Lung (tissue), 12 donors: ENCODE measurements around the gene MAPK8IP3. TPM values are rescaled to one million over a fixed set of nuclear protein-coding genes. Genes with fewer than 3 reads are reported as not detected.

Experiments used
- ATAC-seq: fragments of 200-7000 bp; cut with Tn5 transposase; one replicate; pipeline ENCODE4 v1.9.1; 2020; ENCODE audit warnings: moderate number of reproducible peaks; ENCODE audit not compliant: insufficient read depth, low FRiP score
- DNase-seq, 3 donors: peaks; one replicate each; pipeline ENCODE4 v3.0.0-alpha.2; 2013 to 2017
- H3K27ac ChIP-seq, 2 donors: one replicate each; pipeline ENCODE4 v1.5.1; 2013; ENCODE audit warnings: mild to moderate bottlenecking in 2 of 2, moderate library complexity in 2 of 2, control low read depth in 1 of 2, inconsistent platforms in 1 of 2, low read depth in 1 of 2, low read length in 1 of 2
- H3K27me3 ChIP-seq, 3 donors: one replicate each; pipeline ENCODE4 v1.5.1; 2013; ENCODE audit warnings: low read length in 2 of 3; ENCODE audit not compliant: control insufficient read depth in 3 of 3, insufficient read depth in 3 of 3
- H3K36me3 ChIP-seq, 4 donors: one replicate each; pipeline ENCODE4 v1.5.1; 2013; ENCODE audit warnings: low read length in 4 of 4, mild to moderate bottlenecking in 1 of 4, moderate library complexity in 1 of 4; ENCODE audit not compliant: control insufficient read depth in 4 of 4, insufficient read depth in 4 of 4
- H3K4me1 ChIP-seq, 5 donors: one replicate each; pipeline ENCODE4 v1.5.1; 2013; ENCODE audit warnings: low read length in 5 of 5, mild to moderate bottlenecking in 2 of 5, moderate library complexity in 1 of 5; ENCODE audit not compliant: control insufficient read depth in 5 of 5, insufficient read depth in 5 of 5
- H3K4me3 ChIP-seq: one replicate; pipeline ENCODE4 v1.5.1; 2013; ENCODE audit warnings: mild to moderate bottlenecking, control low read depth, moderate library complexity
- H3K9ac ChIP-seq, 2 donors: one replicate each; pipeline ENCODE4 v1.5.1; 2013; ENCODE audit warnings: low read length in 2 of 2, control low read depth in 1 of 2; ENCODE audit not compliant: insufficient read depth in 1 of 2
- H3K9me3 ChIP-seq, 4 donors: one replicate each; pipeline ENCODE4 v1.5.1; 2013; ENCODE audit warnings: low read length in 3 of 4, mild to moderate bottlenecking in 1 of 4, moderate library complexity in 1 of 4; ENCODE audit not compliant: control insufficient read depth in 4 of 4, insufficient read depth in 3 of 4
- WGBS, 2 donors: extraction: QIAGEN DNeasy Blood & Tissue Kit; methylation state at CpG; one replicate each; pipeline ENCODE4 v1.1.7; 2013; 5-methylcytosine and 5-hydroxymethylcytosine counted together
- polyA plus RNA-seq, 2 donors: library from polyadenylated mRNA; stranded (reverse); fragments of 200-250 nt; gene quantifications; one replicate each; pipeline ENCODE4 v1.2.1, GENCODE V29; 2013
- total RNA-seq, 2 donors: library from RNA; depleted of rRNA in 1 of 2; stranded (reverse); fragments of >200 nt in 1 of 2; gene quantifications; one replicate each; pipeline ENCODE4 v1.2.1, GENCODE V29; 2014 to 2021
- TF ChIP-seq, protein P1 (sequence below): IDR thresholded peaks from 2 replicates; pipeline ENCODE4 v1.5.1; 2012; ENCODE audit warnings: mild to moderate bottlenecking; ENCODE audit errors: control extremely low read depth, extremely low read depth
- donor health status: control.
- donor health status: control.
- donor health status: Bipolar disorder and iron deficiency.
- donor health status: healthy.
- donor health status: DM: yes; HTN: yes; CAD: no.

Gene MAPK8IP3
- total and polyA plus RNA-seq, 4 donors = 40.3 to 76.7 (median 63.6) TPM

DNA sequence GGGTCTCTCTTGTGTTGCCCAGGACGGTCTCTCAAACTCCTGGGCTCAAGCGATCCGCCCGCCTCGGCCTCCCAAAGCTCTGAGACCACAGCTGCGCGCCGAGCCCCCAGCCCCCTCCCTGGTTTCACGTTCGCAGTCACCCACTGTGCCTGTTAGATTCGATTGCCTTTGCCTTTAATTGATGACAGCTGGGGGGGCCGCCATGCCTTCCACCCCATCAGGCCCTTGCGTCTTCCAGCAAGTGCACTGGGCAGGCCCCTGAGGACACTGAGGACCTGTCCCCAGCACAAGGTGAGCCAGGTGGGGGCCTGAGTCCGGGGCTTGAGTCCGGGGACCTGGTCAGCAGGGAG lies 84.2 kb downstream of the MAPK8IP3 start:
- Histone ChIP-seq H3K9me3 (peaks cover 0 to 3% (median 0%) of the 10 kb centered on the region in 4 donors), H3K4me3 (no peak overlapping the region), H3K27ac (no peak overlapping the region), H3K36me3 (peaks cover 0 to 62% (median 0%) of the 10 kb centered on the region in 4 donors), H3K27me3 (no peaks in the 10 kb centered on the region), H3K9ac (no peak overlapping the region), H3K4me1 (peaks cover 0 to 9% (median 0%) of the 10 kb centered on the region in 5 donors)
- 94 to 97% methylated on average over 15 of the region's 15 CpGs for WGBS, 2 donors
- TF ChIP-seq, protein P1, sequence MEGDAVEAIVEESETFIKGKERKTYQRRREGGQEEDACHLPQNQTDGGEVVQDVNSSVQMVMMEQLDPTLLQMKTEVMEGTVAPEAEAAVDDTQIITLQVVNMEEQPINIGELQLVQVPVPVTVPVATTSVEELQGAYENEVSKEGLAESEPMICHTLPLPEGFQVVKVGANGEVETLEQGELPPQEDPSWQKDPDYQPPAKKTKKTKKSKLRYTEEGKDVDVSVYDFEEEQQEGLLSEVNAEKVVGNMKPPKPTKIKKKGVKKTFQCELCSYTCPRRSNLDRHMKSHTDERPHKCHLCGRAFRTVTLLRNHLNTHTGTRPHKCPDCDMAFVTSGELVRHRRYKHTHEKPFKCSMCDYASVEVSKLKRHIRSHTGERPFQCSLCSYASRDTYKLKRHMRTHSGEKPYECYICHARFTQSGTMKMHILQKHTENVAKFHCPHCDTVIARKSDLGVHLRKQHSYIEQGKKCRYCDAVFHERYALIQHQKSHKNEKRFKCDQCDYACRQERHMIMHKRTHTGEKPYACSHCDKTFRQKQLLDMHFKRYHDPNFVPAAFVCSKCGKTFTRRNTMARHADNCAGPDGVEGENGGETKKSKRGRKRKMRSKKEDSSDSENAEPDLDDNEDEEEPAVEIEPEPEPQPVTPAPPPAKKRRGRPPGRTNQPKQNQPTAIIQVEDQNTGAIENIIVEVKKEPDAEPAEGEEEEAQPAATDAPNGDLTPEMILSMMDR = no peak
- DNase-seq (no peak), ATAC-seq (no peak)

DNA sequence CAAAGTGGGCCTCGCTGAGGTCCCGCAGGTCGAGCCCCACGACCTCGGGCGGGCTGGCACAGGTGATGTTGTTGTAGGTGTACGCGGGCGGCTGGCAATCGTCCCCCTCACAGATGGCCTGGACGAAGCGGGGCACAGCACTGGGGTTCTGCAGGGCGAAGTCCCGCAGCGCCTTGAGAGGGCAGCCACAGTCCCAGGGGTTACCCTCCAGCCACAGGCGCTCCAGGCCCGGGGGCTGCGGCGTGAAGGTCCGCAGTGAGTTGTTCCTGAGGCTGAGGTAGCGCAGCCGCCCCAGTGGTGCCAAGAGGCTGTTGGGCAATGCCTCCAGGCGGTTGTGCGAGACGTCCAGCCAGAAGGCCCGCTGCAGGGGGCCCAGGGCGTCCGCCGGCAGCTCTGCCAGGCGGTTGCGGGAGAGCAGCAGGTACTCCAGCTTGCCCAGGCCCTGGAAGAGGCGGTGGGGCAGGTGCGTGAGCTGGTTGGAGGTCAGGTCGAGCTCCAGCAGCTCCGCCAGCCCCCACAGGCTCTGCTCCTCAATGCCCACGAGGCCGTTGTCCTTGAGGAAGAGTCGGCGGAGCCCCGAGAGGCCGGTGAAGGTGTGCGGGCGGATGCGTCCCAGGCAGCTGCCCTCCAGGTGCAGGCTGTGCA lies 84.7 kb downstream of the MAPK8IP3 start:
- WGBS, 2 donors = 93 to 95% methylated on average over 38 to 44 of the region's 44 CpGs
- H3K4me3 ChIP-seq = no peak overlapping the region
- H3K27me3 ChIP-seq = no peaks in the 10 kb centered on the region
- TF ChIP-seq, protein P1 = no peak
- DNase-seq (peak in 1 of 3 donors; percentile 9), ATAC-seq (no peak)
- H3K36me3 ChIP-seq = peaks cover 0 to 61% (median 0%) of the 10 kb centered on the region in 4 donors
- H3K9me3 ChIP-seq = peaks cover 0 to 3% (median 0%) of the 10 kb centered on the region in 4 donors
- no peak overlapping the region for H3K27ac ChIP-seq
- H3K4me1 ChIP-seq = peaks cover 0 to 12% (median 0%) of the 10 kb centered on the region in 5 donors
- H3K9ac ChIP-seq = no peak overlapping the region

DNA sequence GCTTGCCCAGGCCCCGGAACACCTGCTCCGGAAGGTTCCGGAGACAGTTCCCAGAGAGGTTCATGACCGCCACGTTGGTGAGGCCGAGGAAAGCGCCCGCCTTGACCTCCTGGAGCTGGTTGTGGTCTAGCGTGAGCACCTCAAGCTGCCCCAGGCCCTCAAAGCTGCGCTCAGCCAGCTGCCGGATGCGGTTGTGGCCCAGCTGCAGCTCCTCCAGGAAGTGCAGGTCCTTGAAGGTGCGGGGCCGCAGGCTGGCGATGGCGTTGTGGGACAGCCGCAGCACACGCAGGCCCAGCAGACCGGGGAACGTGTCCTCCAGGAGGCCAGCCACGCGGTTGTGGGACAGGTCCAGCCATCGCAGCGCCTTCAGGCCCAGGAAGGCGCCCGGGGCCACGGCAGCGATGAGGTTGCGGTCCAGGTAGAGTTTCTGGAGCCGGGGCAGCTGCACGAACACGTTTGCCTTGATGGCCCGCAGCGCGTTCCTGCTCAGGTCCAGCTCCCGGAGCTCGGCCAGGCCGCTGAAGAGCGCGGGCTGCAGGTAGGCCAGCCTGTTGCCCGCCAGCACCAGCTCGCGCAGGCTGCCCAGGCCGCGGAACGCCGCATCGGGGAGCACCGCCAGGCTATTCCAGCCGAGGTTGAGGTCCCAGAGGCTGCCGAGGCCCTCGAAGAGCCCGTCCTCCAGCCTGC lies 85.4 kb downstream of the MAPK8IP3 start:
- no peak for DNase-seq
- TF ChIP-seq, protein P1 = no peak
- Histone ChIP-seq H3K4me3 (no peak overlapping the region), H3K36me3 (peaks cover 0 to 55% (median 0%) of the 10 kb centered on the region in 4 donors), H3K9me3 (peaks cover 0 to 3% (median 0%) of the 10 kb centered on the region in 4 donors), H3K4me1 (peaks cover 0 to 12% (median 0%) of the 10 kb centered on the region in 5 donors), H3K9ac (no peak overlapping the region), H3K27me3 (no peaks in the 10 kb centered on the region), H3K27ac (no peak overlapping the region)
- 95 to 96% methylated on average over 53 of the region's 53 CpGs for WGBS, 2 donors
- no peak for ATAC-seq
